ENCODE results near the gene SBK3.

DNA sequence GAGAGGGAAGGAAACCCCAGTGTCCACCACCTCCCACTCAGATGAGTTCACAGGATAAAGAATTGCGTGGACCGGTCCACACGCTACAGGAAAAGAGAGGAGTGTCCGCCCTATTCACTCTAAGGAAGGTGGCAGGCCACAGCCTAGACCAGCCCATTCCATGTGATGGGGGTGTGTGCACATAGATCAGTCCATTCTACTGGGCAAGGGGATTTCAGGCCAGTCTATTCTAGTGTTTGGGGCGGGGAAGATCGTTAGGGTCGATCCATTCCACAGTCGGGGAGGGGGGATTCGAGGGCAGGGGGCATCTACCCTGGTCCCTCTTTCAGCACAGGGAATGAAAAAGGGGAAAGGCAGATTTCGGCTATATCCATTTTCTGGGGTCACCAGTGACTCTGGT, 46.2 kb upstream of the SBK3 start:
- TF ChIP-seq MYNN (tag by site-specific recombination; IDR thresholded peaks at IDR 0.05; ENCODE audit: borderline replicate concordance) (no peak), ZNF561 (tag by site-specific recombination; IDR thresholded peaks at IDR 0.05; ENCODE audit: borderline replicate concordance) (no peak), ZNF501 (tag by site-specific recombination; IDR thresholded peaks at IDR 0.05) (no peak)
